NK-92 treated with Interleukin-12 subunit alpha and Interleukin-12 subunit beta, amount 100 ng/mL, for 24 hours (cell line): Measurements from ENCODE around the gene KRTAP5-3.

Source experiments
- DNase-seq: peaks from one replicate; lab custom pipeline; 2025; lab: John Stamatoyannopoulos, UW

The KRTAP5-3 gene

GRCh38 chr11:1643146-1643690 lies 35.0 kb upstream of the KRTAP5-3 start:
- no peak for DNase-seq

- no peak for DNase-seq
Observed at GRCh38 chr11:1642288-1643145, 34.3 kb upstream of the KRTAP5-3 start.

- DNase-seq: no peak
Observed at GRCh38 chr11:1641096-1641495, 32.8 kb upstream of the KRTAP5-3 start.

- no peak for DNase-seq
Observed at GRCh38 chr11:1640076-1640946, 32.0 kb upstream of the KRTAP5-3 start.

- no peak for DNase-seq
Observed at GRCh38 chr11:1639666-1640065, 31.4 kb upstream of the KRTAP5-3 start.

- DNase-seq: no peak
Observed at GRCh38 chr11:1639102-1639620, 30.9 kb upstream of the KRTAP5-3 start.

- no peak for DNase-seq
Observed at GRCh38 chr11:1638344-1638743, 30.1 kb upstream of the KRTAP5-3 start.

- no peak for DNase-seq
Observed at GRCh38 chr11:1637628-1638027, 29.4 kb upstream of the KRTAP5-3 start.

- no peak for DNase-seq
Observed at GRCh38 chr11:1636291-1636950, 28.2 kb upstream of the KRTAP5-3 start.

- no peak for DNase-seq
Observed at GRCh38 chr11:1633864-1634263, 25.6 kb upstream of the KRTAP5-3 start.

GRCh38 chr11:1632053-1632714 lies 23.9 kb upstream of the KRTAP5-3 start:
- DNase-seq: no peak

GRCh38 chr11:1631066-1631568 lies 22.9 kb upstream of the KRTAP5-3 start:
- DNase-seq: no peak

GRCh38 chr11:1630271-1630670 lies 22.0 kb upstream of the KRTAP5-3 start:
- DNase-seq: no peak

- no peak for DNase-seq
Observed at GRCh38 chr11:1629326-1630185, 21.3 kb upstream of the KRTAP5-3 start, which contains the start of gene KRTAP5-5. TSS of gene KRTAP5-5 (plus strand) at chr11:1629775. CDS start at chr11:1629841, 66 bp downstream.

GRCh38 chr11:1628506-1629325 lies 20.5 kb upstream of the KRTAP5-3 start:
- no peak for DNase-seq

GRCh38 chr11:1625541-1625940 lies 17.3 kb upstream of the KRTAP5-3 start:
- no peak for DNase-seq

- no peak for DNase-seq
Observed at GRCh38 chr11:1624621-1625020, 16.4 kb upstream of the KRTAP5-3 start.

GRCh38 chr11:1623716-1624115 lies 15.5 kb upstream of the KRTAP5-3 start:
- no peak for DNase-seq

GRCh38 chr11:1622086-1622485 lies 13.8 kb upstream of the KRTAP5-3 start, which contains the start of gene KRTAP5-4:
TSS of gene KRTAP5-4 (minus strand) at chr11:1622138. CDS start at chr11:1622093, 45 bp downstream.
- DNase-seq: no peak
